GM12873 (cell line): ENCODE results near the gene TP53I11.

Experiments used
- CTCF ChIP-seq: IDR thresholded peaks from 2 replicates; pipeline ENCODE4 v1.5.1; 2012; ENCODE audit warnings: low read depth, mild to moderate bottlenecking, moderate library complexity, low read length, control low read depth; ENCODE audit not compliant: insufficient read depth; ENCODE audit errors: missing control alignments

Gene TP53I11

GRCh38 chr11:44963948-44964347, 13.3 kb upstream of the TP53I11 start:
- TF ChIP-seq CTCF: no peak

- no peak for TF ChIP-seq CTCF
These were observed 12.5 kb upstream of the TP53I11 start for GRCh38 chr11:44963136-44963535.

GRCh38 chr11:44962464-44962863, 11.8 kb upstream of the TP53I11 start:
- TF ChIP-seq CTCF: no peak

- TF ChIP-seq CTCF: no peak
These were observed 9.6 kb upstream of the TP53I11 start for GRCh38 chr11:44960200-44960845.

GRCh38 chr11:44959064-44959463, 8.4 kb upstream of the TP53I11 start:
- no peak for TF ChIP-seq CTCF

- no peak for TF ChIP-seq CTCF
These were observed 7.3 kb upstream of the TP53I11 start for GRCh38 chr11:44957776-44958564.

GRCh38 chr11:44957040-44957515, 6.4 kb upstream of the TP53I11 start:
- no peak for TF ChIP-seq CTCF
